WTC11 (cell line): ENCODE results near the gene CYP4F11. TPM values are rescaled to one million over a fixed set of nuclear protein-coding genes. Genes with fewer than 3 reads are reported as not detected.

Experiments used
- ATAC-seq: fragments of 200-7000 bp; cut with Tn5 transposase; 2 replicates; pipeline ENCODE4 v1.10.0; 2021; ENCODE audit warnings: mild to moderate bottlenecking, moderate library complexity
- CTCF ChIA-PET: fragments of 300-600 bp; sonication (Branson Sonifier 250); formaldehyde crosslinking; loops from one replicate; lab custom pipeline; 2021; ENCODE audit warnings: antibody characterized with exemption; lab: Charles Lee
- POLR2A ChIA-PET: fragments of 350-600 bp; sonication (Branson Sonifier 250); formaldehyde crosslinking; loops from one replicate; lab custom pipeline; 2021; ENCODE audit warnings: antibody characterized with exemption; lab: Charles Lee
- DNase-seq: peaks from one replicate; pipeline ENCODE4 v3.0.0; 2021; ENCODE audit warnings: low spot score
- H3K27ac Mint-ChIP-seq: 2 replicates; pipeline ENCODE4 v1.8.0; 2021; ENCODE audit warnings: mixed read lengths
- H3K27me3 Mint-ChIP-seq: 2 replicates; pipeline ENCODE4 v1.8.0; 2021; ENCODE audit warnings: low read depth, mild to moderate bottlenecking, moderate library complexity, mixed read lengths
- H3K36me3 Mint-ChIP-seq: 2 replicates; pipeline ENCODE4 v1.8.0; 2021; ENCODE audit warnings: mixed read lengths
- H3K4me1 Mint-ChIP-seq: 2 replicates; pipeline ENCODE4 v1.8.0; 2022; ENCODE audit warnings: mixed read lengths
- H3K4me3 Mint-ChIP-seq: 2 replicates; pipeline ENCODE4 v1.8.0; 2021; ENCODE audit warnings: mild to moderate bottlenecking, moderate library complexity, mixed read lengths
- H3K9me3 Mint-ChIP-seq: 2 replicates; pipeline ENCODE4 v1.8.0; 2021; ENCODE audit warnings: mixed read lengths
- AFF4 ChIP-seq: sonication (generic); formaldehyde crosslinking; IDR thresholded peaks from 2 replicates; pipeline ENCODE4 v1.8.1; 2023; ENCODE audit warnings: mild to moderate bottlenecking, missing genetic modification reagents, borderline replicate concordance
- AR ChIP-seq: fragments of 250-450 bp; sonication (Bioruptor Pico); IDR thresholded peaks from 2 replicates; pipeline ENCODE4 v1.9.0; 2021; ENCODE audit warnings: mild to moderate bottlenecking
- CDX4 ChIP-seq: fragments of 250-450 bp; sonication (Bioruptor Pico); IDR thresholded peaks from 2 replicates; pipeline ENCODE4 v1.9.0; 2021; ENCODE audit warnings: moderate library complexity, mild to moderate bottlenecking, inconsistent platforms, borderline replicate concordance
- ERG ChIP-seq: fragments of 250-450 bp; sonication (Bioruptor Pico); IDR thresholded peaks from 2 replicates; pipeline ENCODE4 v1.8.0; 2021; ENCODE audit warnings: mild to moderate bottlenecking
- FOXK1 ChIP-seq: sonication (generic); formaldehyde crosslinking; IDR thresholded peaks from 2 replicates; pipeline ENCODE4 v1.8.0; 2022; ENCODE audit warnings: mild to moderate bottlenecking, moderate library complexity, missing genetic modification reagents
- GABPB1 ChIP-seq: sonication (generic); formaldehyde crosslinking; IDR thresholded peaks from 2 replicates; pipeline ENCODE4 v1.8.1; 2023; ENCODE audit warnings: mild to moderate bottlenecking, missing genetic modification reagents
- IRF2 ChIP-seq: sonication (generic); formaldehyde crosslinking; IDR thresholded peaks from 2 replicates; pipeline ENCODE4 v1.8.0; 2022; ENCODE audit warnings: low read depth, missing genetic modification reagents, borderline replicate concordance
- MLX ChIP-seq: sonication (generic); formaldehyde crosslinking; IDR thresholded peaks from 2 replicates; pipeline ENCODE4 v1.8.1; 2023; ENCODE audit warnings: mild to moderate bottlenecking, missing genetic modification reagents, moderate library complexity
- NFYB ChIP-seq: sonication (generic); formaldehyde crosslinking; conservative IDR thresholded peaks from 2 replicates; pipeline ENCODE4 v1.8.0; 2022; ENCODE audit warnings: low read depth, missing genetic modification reagents
- NR2C2 ChIP-seq: sonication (generic); formaldehyde crosslinking; IDR thresholded peaks from 2 replicates; pipeline ENCODE4 v1.8.0; 2022; ENCODE audit warnings: mild to moderate bottlenecking, missing genetic modification reagents
- NR3C1 ChIP-seq: sonication (generic); formaldehyde crosslinking; conservative IDR thresholded peaks from 2 replicates; pipeline ENCODE4 v1.8.1; 2023; ENCODE audit warnings: low read depth, mild to moderate bottlenecking, missing genetic modification reagents
- STAT6 ChIP-seq: sonication (generic); formaldehyde crosslinking; conservative IDR thresholded peaks from 2 replicates; pipeline ENCODE4 v1.8.1; 2023; ENCODE audit warnings: mild to moderate bottlenecking, low read depth, missing genetic modification reagents, moderate library complexity
- TEAD4 ChIP-seq: sonication (generic); formaldehyde crosslinking; IDR thresholded peaks from 2 replicates; pipeline ENCODE4 v1.8.0; 2022; ENCODE audit warnings: mild to moderate bottlenecking, missing genetic modification reagents
- USF2 ChIP-seq: sonication (generic); formaldehyde crosslinking; IDR thresholded peaks from 2 replicates; pipeline ENCODE4 v1.8.1; 2023; ENCODE audit warnings: mild to moderate bottlenecking, missing genetic modification reagents, moderate library complexity
- ZNF121 ChIP-seq: sonication (generic); formaldehyde crosslinking; IDR thresholded peaks from 2 replicates; pipeline ENCODE4 v1.8.0; 2023; ENCODE audit warnings: missing genetic modification reagents
- total RNA-seq: library from RNA; stranded (reverse); gene quantifications from 3 replicates; pipeline ENCODE4 v1.2.3, GENCODE V29; 2021

CYP4F11 gene
- total RNA-seq, 1 experiment from 2014 or later = not detected

GRCh38 chr19:15895876-15896430, 38.4 kb downstream of the CYP4F11 start (continued):
- TF ChIP-seq AR (CRISPR knock-in tag) (no peak), ZNF121 (CRISPR knock-in tag) (no peak), NFYB (CRISPR knock-in tag) (no peak), NR3C1 (CRISPR knock-in tag) (no peak), CDX4 (CRISPR knock-in tag) (no peak), AFF4 (CRISPR knock-in tag) (no peak), IRF2 (CRISPR knock-in tag) (no peak), TEAD4 (no peak)

GRCh38 chr19:15894359-15894758, 40.0 kb downstream of the CYP4F11 start:
- no peak overlapping the region for H3K4me3 Mint-ChIP-seq
- no peaks in the 10 kb centered on the region for H3K4me1 Mint-ChIP-seq
- no peaks in the 10 kb centered on the region; the same call in 1 of the 2 replicates for H3K27me3 Mint-ChIP-seq
- ATAC-seq = no peak
- CTCF ChIA-PET = no interaction called here
- H3K9me3 Mint-ChIP-seq = peaks cover 46% of the 10 kb centered on the region
- peaks cover 10% of the 10 kb centered on the region for H3K36me3 Mint-ChIP-seq
- DNase-seq = no peak
- POLR2A ChIA-PET = no interaction called here
- no peak overlapping the region for H3K27ac Mint-ChIP-seq
- no peak for TF ChIP-seq MLX (CRISPR knock-in tag)

GRCh38 chr19:15893477-15893876, 40.9 kb downstream of the CYP4F11 start:
- Mint-ChIP-seq H3K27ac (no peak overlapping the region), H3K4me3 (no peak overlapping the region), H3K4me1 (no peaks in the 10 kb centered on the region), H3K9me3 (peaks cover 46% of the 10 kb centered on the region), H3K27me3 (no peaks in the 10 kb centered on the region; the same call in 1 of the 2 replicates), H3K36me3 (peaks cover 10% of the 10 kb centered on the region)
- CTCF ChIA-PET = no interaction called here
- ATAC-seq (no peak), DNase-seq (no peak)
- POLR2A ChIA-PET = no interaction called here
- no peak for TF ChIP-seq STAT6
- no peak for TF ChIP-seq NR2C2 (CRISPR knock-in tag)
- TF ChIP-seq FOXK1 (CRISPR knock-in tag) = no peak
- no peak for TF ChIP-seq ERG (CRISPR knock-in tag)
- TF ChIP-seq GABPB1 (CRISPR knock-in tag) = no peak
- TF ChIP-seq MLX (CRISPR knock-in tag) = no peak
- TF ChIP-seq USF2 (CRISPR knock-in tag) = no peak
- TF ChIP-seq NR3C1 (CRISPR knock-in tag) = no peak
